Kidney tubule cell (primary cell): ENCODE measurements around the gene OR6A2.
"Not testable (repeated sequence)": the region's sequence is repeated elsewhere in the genome, so short reads cannot be mapped to it uniquely, and the experiment has no call there.

Experiments used
- DNase-seq: peaks from one replicate; pipeline ENCODE4 v3.0.0-alpha.2; 2018; ENCODE audit warnings: low spot score

OR6A2 gene

GRCh38 chr11:6799402-6799801 lies at the start of gene OR6A2:
TSS of gene OR6A2 (minus strand) at chr11:6799689. CDS start at chr11:6795708, 3,981 bp downstream.
- peak; percentile 50 for DNase-seq

GRCh38 chr11:6845383-6845782 lies 45.9 kb upstream of the OR6A2 start, which contains the start of gene OR10A5:
TSS of gene OR10A5 (plus strand) at chr11:6845683. CDS start at chr11:6845683, 0 bp downstream.
- DNase-seq, result no peak

DNA sequence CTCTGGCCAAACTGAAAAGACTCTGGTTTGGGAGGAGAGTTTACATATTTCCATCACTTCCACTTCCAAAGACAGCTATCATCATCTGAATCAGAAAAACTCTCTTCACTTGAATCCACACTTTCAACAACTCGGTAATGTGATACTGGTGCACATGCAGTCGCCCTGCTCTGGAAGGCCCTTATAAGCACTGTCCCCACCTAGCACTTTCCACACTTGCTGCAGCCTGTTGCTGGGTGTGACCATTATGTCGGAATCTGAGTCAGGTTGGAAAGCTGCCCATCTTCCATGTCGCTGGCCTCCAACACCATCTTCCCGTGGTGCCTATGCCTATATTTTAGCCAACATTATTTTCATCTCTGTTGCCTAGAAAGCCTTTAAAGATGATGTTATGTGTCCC lies 44.9 kb upstream of the OR6A2 start:
- no peak for DNase-seq

GRCh38 chr11:6843670-6844069 lies 44.2 kb upstream of the OR6A2 start:
- DNase-seq, result no peak

GRCh38 chr11:6841694-6842093 lies 42.2 kb upstream of the OR6A2 start:
- no peak for DNase-seq

- no peak for DNase-seq
These were observed 34.5 kb upstream of the OR6A2 start for GRCh38 chr11:6834021-6834420.

DNA sequence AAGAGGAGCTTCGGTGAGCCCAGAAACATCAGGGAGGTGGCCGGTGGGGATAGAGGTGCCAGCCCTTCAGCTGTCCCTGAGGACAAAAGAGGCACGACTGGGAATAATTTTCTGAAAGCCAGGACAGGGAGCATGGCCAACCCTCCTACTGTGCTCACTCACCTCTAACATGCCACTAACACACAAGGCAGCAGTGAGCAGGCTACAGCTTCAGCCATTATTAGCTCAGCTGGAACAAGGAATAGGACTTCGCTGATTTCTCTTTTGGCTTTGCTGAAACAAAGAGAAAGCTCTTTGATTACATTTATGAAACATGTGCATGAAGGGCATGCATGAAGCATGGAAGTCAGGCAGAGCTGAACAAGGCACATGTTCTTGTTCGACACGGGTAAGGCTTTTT lies 33.9 kb upstream of the OR6A2 start:
- DNase-seq, result no peak

DNA sequence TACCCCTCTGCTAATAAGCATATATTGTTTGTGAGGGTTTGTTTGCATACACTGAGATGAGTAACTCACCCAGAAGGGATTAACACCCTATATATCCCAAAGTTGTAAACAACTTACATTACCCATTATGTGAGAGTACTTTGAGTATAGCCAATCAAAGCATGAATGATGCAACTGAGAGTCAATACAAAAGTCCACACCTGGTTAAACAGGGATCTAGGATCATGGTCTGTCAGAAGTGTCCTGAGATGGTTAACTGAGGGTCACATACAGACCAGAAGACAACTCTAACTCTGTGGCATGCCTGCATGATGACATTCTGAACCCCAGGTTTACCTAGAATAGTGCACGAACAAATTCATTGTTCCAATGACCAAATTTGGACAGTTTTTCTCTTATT lies 28.6 kb upstream of the OR6A2 start:
- no peak for DNase-seq

- no peak for DNase-seq
These were observed 25.8 kb upstream of the OR6A2 start for GRCh38 chr11:6825231-6825744.

GRCh38 chr11:6824136-6824823 lies 24.8 kb upstream of the OR6A2 start:
- peak; percentile 2 for DNase-seq

- DNase-seq, result no peak
These were observed 19.5 kb upstream of the OR6A2 start for GRCh38 chr11:6818967-6819366.

DNA sequence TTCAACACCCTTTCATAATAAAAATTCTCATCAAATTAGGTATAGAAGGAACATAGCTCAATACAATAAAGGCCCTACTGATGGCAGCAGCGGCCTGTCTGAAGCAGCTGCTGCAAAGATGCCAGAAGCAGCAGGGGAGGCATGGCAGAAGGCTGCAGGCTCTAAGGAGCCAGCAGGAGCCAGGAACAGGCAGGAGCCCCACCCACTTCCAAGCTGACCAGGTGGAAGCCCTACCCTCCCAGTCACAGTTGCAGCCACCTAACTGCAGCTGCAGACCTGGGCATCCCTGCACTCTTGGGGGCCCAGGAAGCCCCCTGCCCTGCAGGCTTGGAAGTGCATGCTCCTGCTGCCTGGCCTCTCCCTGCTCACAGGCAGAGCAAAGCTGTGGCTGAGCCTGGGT lies 18.2 kb upstream of the OR6A2 start:
- no peak for DNase-seq

- peak; percentile 81 for DNase-seq
These were observed 14.2 kb upstream of the OR6A2 start for GRCh38 chr11:6813656-6814055.

GRCh38 chr11:6812390-6813005 lies 13.0 kb upstream of the OR6A2 start:
- peak; percentile 63 for DNase-seq

DNA sequence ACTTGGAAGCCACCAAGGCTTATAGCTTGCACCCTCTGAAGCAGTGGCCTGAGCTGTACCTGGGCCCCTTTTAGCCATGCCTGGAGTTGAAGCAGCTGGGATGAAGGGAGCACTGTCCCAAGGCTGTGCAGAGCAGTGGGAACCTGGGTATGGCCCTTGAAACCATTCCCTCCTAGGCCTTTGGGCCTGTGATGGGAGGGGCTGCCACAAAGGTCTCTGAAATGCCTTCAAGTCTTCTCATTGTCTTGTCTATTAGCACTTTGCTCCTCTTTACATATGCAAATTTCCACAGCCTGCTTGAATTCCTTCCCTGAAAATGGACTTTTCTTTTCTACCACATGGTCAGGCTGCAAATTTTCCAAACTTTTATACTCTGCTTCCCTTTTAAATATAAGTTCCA lies 1.6 kb upstream of the OR6A2 start:
- not testable (repeated sequence) for DNase-seq

DNA sequence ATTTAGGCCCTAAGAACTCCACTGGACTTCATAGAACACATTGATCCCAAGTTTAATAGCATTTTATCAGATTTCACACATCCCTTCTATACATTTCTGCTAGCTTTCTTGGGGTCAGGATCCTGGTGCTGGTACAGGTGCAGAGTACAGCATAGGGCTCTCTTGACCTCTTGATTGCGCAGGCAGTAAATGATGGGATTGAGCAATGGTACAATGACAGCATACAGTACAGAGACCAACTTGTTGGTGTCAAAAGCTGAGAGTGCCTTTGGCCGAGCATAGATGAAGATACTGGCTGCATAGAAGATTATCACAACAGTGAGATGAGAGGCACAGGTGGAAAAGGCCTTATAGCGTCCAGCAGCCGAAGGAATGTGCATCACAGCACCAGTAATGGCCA lies 4.8 kb downstream of the OR6A2 start:
- no peak for DNase-seq

DNA sequence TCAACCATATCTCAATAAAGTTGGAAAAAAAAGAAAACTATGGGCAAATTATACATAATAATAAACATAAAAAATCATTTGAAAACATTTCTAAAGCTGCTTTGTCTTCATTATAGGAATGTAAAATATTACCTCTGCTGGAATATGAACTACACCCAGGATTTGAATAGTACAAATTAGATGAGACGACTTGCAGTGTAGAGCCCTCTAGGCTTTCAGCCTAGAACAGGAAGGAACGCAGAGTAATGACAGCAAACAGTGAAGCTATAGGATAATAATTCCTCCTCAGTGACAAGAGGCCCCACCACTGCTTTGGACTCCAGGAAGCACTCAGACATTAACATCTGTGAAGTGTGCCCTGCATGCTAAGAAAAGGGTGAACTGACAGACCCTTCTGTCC lies 8.9 kb downstream of the OR6A2 start:
- no peak for DNase-seq

DNA sequence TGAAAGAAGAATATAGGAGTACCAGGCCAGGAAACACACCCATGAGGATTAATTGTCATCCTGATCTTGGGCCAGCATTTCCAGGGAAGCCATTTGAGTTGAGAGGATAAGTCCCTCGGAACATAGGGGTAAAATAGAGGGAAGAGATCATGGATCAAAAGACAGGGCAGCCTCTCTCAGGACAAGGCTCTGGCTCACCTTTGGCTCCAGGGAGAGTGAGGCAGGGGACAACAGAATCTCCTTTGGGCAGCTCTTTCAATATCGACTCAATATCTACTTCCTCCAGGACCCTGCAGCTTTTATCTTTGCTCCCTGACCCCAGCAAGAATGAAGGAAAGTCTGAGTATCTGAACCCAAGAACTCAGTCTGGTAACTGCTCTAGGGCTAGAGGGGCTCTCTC lies 16.8 kb downstream of the OR6A2 start, which contains the start of gene OR2AG1:
OR2AG1 (plus strand) TSS at position 301 of the 400 bp plus-strand sequence. CDS start 2,018 bp downstream, outside the sequence.
- no peak for DNase-seq

DNA sequence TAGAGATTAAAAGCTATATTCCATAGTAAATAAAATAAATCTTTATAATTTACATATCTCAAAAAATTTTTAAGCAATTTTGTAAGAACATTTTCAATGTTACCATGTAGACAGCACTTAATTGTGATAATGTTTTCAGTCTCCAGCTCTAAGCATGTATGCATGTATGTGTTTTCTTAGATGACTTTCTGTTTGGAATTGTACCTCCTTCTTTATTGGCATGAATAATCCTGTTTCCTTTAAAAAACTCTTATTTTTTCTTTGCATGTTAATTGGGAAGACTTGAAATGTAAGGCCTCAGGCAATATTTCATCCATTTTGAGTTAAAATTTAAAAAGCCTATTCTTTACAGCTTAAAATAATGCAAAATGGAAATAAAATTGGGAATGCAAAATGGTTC lies 18.7 kb downstream of the OR6A2 start:
- DNase-seq, result no peak

- no peak for DNase-seq
These were observed 21.0 kb downstream of the OR6A2 start for GRCh38 chr11:6778518-6778917.

- peak; percentile 22 for DNase-seq
These were observed 27.3 kb downstream of the OR6A2 start, which contains the start of gene OR2AG2 for GRCh38 chr11:6771926-6772893. TSS of gene OR2AG2 (minus strand) at chr11:6771976. CDS start at chr11:6768957, 3,019 bp downstream.

GRCh38 chr11:6757373-6757967 lies 42.0 kb downstream of the OR6A2 start:
- DNase-seq, result peak; percentile 57
